GM19397 (cell line): Measurements from ENCODE around the gene KMT2A.
"Not testable (repeated sequence)": the region's sequence is repeated elsewhere in the genome, so short reads cannot be mapped to it uniquely, and the experiment has no call there.

ENCODE experiments used
- ATAC-seq: cut with Tn5 transposase; IDR thresholded peaks from one replicate; pipeline ENCODE4 v1.9.1; 2021; ENCODE audit warnings: mild to moderate bottlenecking, moderate library complexity; ENCODE audit not compliant: unreplicated experiment

The KMT2A gene

GRCh38 chr11:118531597-118532084 is 95.3 kb downstream of the KMT2A start:
- ATAC-seq: no peak

- no peak for ATAC-seq
Measured at GRCh38 chr11:118532091-118532490, 95.8 kb downstream of the KMT2A start.

- ATAC-seq: no peak
Measured at GRCh38 chr11:118532852-118533768, 96.8 kb downstream of the KMT2A start.

- ATAC-seq: no peak
Measured at GRCh38 chr11:118533769-118534729, 97.8 kb downstream of the KMT2A start.

- no peak for ATAC-seq
Measured at GRCh38 chr11:118535261-118535660, 99.0 kb downstream of the KMT2A start.

GRCh38 chr11:118536726-118537125 is 100.4 kb downstream of the KMT2A start:
- ATAC-seq: no peak

- no peak for ATAC-seq
Measured at GRCh38 chr11:118537409-118537980, 101.2 kb downstream of the KMT2A start.

GRCh38 chr11:118544010-118544646 is 107.8 kb downstream of the KMT2A start:
- ATAC-seq: no peak

- no peak for ATAC-seq
Measured at GRCh38 chr11:118544647-118545010, 108.3 kb downstream of the KMT2A start.

GRCh38 chr11:118545533-118545932 is 109.2 kb downstream of the KMT2A start:
- no peak for ATAC-seq

- no peak for ATAC-seq
Measured at GRCh38 chr11:118547132-118547531, 110.8 kb downstream of the KMT2A start.

GRCh38 chr11:118552341-118552740 is 116.0 kb downstream of the KMT2A start:
- no peak for ATAC-seq

GRCh38 chr11:118560806-118561205 is 124.5 kb downstream of the KMT2A start:
- ATAC-seq: no peak

- ATAC-seq: no peak
Measured at GRCh38 chr11:118565051-118565450, 128.8 kb downstream of the KMT2A start.

GRCh38 chr11:118569670-118570069 is 133.4 kb downstream of the KMT2A start:
- no peak for ATAC-seq

- no peak for ATAC-seq
Measured at GRCh38 chr11:118570787-118571186, 134.5 kb downstream of the KMT2A start.

GRCh38 chr11:118571701-118572060 is 135.4 kb downstream of the KMT2A start:
- not testable (repeated sequence) for ATAC-seq

- peak; percentile 72 for ATAC-seq
Measured at GRCh38 chr11:118572061-118572980, 136.0 kb downstream of the KMT2A start, which contains the start of gene ARCN1. ARCN1 (plus strand) TSS chr11:118572409; CDS start chr11:118572548, 139 bp downstream.

- ATAC-seq: peak; percentile 12
Measured at GRCh38 chr11:118572981-118573550, 136.8 kb downstream of the KMT2A start.
